DMS 273 (cell line): ENCODE data around the gene AKAP7.

Source experiments
- DNase-seq: peaks from one replicate; lab custom pipeline; 2025; ENCODE audit not compliant: unreplicated experiment; lab: John Stamatoyannopoulos, UW

Gene AKAP7

GRCh38 chr6:131197716-131198115, 62.4 kb downstream of the AKAP7 start:
- DNase-seq: no peak

GRCh38 chr6:131199568-131200272, 64.5 kb downstream of the AKAP7 start:
- DNase-seq: peak; percentile 46

DNA sequence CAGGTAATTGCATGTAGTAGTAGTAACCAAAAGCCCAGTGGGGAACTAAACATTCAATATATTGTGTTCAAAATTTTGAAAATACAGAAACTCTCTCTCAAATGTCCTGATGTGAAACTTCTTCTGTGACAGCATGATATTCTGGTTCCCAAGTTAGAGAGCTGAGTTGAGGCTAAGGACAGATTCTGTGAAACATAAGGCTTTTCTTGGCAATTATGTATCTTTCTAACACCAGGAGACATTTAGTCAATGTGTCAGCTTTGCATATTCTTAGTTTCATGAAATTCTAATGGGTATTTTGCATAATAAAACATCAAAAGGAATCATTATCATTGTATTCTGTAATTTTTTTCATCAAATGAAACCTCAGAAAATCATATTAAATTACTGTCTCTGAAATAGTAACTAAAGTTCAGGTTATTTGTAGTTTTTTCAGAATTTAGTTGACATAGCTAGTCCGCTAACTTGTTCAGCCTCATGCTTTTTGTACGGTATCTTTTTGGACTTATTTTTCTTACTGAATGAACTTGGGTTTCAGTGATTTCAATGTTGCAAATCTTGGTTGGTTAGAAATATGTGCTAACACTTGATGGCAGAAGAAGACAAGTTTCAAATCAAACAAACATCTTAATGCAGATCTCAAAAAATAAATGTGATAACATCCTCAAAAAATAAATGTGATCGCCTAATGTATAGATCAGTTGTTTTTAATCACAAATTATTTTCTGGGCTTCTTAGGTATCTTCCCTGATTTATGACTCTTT, 70.4 kb downstream of the AKAP7 start:
- DNase-seq: no peak

GRCh38 chr6:131206463-131207251, 71.4 kb downstream of the AKAP7 start:
- DNase-seq: no peak

- no peak for DNase-seq
Measured at GRCh38 chr6:131208787-131209186, 73.5 kb downstream of the AKAP7 start.

- no peak for DNase-seq
Measured at GRCh38 chr6:131210469-131210868, 75.2 kb downstream of the AKAP7 start.

- no peak for DNase-seq
Measured at GRCh38 chr6:131212024-131212423, 76.8 kb downstream of the AKAP7 start.

DNA sequence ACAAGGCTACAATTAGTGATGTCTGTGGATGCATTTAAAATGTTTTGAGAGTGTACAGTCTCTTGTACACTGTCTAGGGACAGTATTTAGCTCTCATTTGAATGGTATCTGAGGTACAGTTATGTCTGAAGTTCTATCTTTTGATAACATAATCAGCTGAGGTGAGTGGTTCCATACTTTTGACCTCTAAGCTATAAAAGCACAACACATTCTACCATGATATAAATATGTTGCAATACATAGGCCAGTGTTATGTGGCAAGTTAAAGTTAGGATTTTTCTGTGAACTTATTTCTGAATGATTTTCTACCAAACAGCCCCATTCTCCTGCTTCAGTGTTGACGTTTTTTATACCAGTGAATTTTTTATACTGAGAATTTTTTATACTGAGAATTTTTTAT, 77.6 kb downstream of the AKAP7 start:
- no peak for DNase-seq

- no peak for DNase-seq
Measured at GRCh38 chr6:131213501-131213990, 78.3 kb downstream of the AKAP7 start.

- DNase-seq: no peak
Measured at GRCh38 chr6:131215219-131215618, 80.0 kb downstream of the AKAP7 start.

DNA sequence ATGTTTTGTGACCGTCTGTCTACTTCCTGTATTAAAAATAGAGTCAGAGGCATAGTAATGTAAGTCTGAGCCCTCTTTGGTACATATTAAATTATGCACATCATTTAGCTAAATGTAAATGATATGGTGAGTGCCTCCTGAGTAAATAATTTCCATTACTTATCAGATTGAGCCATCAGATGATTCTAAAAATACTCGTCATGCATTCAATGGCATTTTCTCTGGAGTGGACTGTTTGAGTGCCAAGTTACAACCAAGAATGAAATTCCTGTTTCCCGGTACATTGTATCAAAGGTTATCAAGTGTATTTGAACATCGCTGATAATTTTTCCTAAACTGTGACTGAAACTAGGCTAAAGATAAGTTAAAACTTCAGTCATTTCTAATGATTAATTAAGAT, 81.0 kb downstream of the AKAP7 start:
- no peak for DNase-seq

DNA sequence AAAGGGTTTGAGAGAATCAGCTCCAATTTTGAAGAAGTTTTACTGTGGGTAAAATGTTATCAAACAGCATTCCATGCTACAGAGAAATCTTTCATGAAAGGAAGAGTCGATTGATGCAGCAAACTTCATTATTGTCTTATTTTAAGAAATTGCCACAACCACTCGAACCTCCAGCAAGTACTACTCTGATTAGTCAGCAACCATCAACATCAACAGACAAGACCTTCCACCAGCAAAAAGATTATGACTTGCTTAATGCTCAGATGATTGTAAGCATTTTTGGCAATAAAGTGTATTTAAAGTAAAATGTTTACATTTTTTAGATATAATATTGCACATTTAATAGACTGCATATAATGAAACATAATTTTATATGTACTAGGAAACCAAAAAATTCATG, 87.5 kb downstream of the AKAP7 start:
- DNase-seq: no peak

DNA sequence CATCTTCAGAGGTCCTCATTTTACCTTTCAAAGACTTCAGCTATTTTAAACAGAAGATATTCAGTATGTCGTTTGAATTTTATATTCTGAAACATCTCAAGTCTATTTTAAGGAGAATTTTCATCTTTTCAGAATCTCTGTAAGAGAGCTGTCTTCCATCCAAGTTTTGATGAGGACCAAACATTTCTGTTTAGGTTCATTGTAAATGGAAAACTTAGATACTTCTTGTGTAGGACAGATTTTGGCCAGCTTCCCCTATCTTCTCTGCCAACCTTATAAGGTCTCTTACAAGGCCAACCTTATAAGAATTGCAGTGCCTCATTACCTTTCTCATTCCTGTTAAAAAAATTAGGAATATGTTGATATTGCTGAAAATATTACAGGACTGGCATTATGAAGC, 88.1 kb downstream of the AKAP7 start:
- no peak for DNase-seq

DNA sequence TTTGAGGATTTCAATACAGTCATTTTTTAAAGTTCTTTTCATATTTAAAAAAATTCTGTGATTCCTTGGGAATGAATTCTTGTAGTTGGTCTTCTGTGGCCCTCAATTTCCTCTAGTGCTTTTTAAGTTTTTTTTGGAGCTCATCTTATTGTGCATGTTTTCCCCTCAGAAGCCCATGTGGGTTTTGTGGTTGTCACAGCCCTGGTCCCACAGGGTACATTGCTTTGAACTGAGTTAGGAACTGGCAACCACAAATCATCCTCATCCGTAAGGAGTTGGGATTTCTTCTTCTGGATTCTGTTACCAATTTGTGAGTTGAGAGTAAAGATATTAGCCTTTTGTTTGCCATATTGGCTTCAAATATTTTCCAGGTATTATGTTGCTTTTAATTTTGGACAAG, 89.9 kb downstream of the AKAP7 start:
- no peak for DNase-seq

GRCh38 chr6:131225959-131226358, 90.7 kb downstream of the AKAP7 start:
- DNase-seq: no peak

DNA sequence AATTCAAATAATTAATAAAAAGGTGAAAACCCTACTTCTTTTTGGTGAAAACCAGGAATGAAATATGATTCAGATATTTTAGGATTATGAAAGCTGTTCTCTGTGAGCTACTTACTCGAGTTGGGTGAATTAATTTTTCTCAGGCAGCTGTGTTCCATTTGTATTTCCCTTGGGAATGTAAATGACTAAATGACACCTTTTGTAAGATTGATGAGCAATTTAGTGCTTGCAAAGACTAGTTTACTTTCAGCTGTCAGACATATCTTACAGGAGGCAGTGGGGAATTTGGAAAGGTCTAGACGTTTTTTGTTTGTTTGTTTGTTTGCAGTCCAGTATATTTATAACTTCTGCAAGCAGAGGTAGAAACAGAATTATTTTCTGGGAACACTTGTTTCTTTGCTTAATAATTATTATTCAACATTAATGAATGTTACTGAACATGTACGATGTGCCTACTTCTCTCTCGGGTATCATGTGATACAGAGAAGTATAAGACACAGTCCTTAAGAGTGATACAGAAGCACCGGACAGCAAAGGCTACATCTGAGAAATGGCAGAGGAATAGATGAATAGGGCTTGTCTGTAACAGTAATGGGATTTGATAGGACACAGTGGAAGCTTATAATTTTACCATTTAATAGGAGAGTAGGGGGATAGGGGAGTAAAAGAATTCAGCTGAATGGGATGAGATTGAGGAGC, 91.3 kb downstream of the AKAP7 start:
- no peak for DNase-seq

GRCh38 chr6:131227158-131227543, 91.9 kb downstream of the AKAP7 start:
- DNase-seq: no peak

GRCh38 chr6:131231103-131231502, 95.8 kb downstream of the AKAP7 start:
- DNase-seq: no peak

GRCh38 chr6:131231891-131232290, 96.6 kb downstream of the AKAP7 start:
- peak; percentile 29 for DNase-seq

DNA sequence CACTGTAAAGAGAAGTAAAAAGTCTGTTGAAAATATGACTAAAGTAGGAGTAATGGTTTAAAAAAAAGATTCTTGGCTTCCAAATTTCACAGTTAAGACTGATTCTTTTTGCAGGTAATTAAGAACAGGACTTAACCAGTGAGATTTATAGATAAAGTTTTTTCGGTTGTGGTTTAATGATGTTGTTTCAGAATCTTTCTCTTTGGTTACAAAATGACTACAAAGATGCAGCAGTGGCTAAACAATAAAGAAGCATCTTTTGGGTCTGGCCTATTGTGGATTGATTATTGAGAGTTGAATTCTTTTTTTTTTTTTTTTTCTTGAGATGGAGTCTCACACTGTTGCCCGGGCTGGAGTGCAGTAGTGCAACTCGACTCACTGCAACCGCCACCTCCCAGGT, 109.7 kb downstream of the AKAP7 start:
- no peak for DNase-seq

- no peak for DNase-seq
Measured at GRCh38 chr6:131250122-131250521, 114.9 kb downstream of the AKAP7 start.
